ENCODE data around the gene MUC5B. TPM values are rescaled to one million over a fixed set of nuclear protein-coding genes. Genes with fewer than 3 reads are reported as not detected.
A peak's percentile ranks its signal among the peaks of the same experiment; 100 is the strongest.

MUC5B gene
- total RNA-seq, 4 donors from 2014 or later = 0.22 to 0.61 (median 0.29) TPM; not detected in 1

- no peak overlapping the region for H3K4me3 ChIP-seq (ENCODE audit: low read depth, poor library complexity, severe bottlenecking)
- peak in 1 of 2 donors; percentile 46 for DNase-seq (ENCODE audit: low spot score in 2 of 2)
- 93 to 96% methylated on average over 22 of the region's 22 CpGs for WGBS, 2 donors
- TF ChIP-seq POLR2A (IDR thresholded peaks at IDR 0.05) = no peak
- TF ChIP-seq, protein P1, sequence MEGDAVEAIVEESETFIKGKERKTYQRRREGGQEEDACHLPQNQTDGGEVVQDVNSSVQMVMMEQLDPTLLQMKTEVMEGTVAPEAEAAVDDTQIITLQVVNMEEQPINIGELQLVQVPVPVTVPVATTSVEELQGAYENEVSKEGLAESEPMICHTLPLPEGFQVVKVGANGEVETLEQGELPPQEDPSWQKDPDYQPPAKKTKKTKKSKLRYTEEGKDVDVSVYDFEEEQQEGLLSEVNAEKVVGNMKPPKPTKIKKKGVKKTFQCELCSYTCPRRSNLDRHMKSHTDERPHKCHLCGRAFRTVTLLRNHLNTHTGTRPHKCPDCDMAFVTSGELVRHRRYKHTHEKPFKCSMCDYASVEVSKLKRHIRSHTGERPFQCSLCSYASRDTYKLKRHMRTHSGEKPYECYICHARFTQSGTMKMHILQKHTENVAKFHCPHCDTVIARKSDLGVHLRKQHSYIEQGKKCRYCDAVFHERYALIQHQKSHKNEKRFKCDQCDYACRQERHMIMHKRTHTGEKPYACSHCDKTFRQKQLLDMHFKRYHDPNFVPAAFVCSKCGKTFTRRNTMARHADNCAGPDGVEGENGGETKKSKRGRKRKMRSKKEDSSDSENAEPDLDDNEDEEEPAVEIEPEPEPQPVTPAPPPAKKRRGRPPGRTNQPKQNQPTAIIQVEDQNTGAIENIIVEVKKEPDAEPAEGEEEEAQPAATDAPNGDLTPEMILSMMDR (IDR thresholded peaks at IDR 0.05) = no peak
- intact Hi-C loops (cut with DNase I; ENCODE audit: low total_unique reads) = no loop called here
Observed at GRCh38 chr11:1295086-1295485, 72.2 kb downstream of the MUC5B start.

- TF ChIP-seq, protein P1 (IDR thresholded peaks at IDR 0.05) = no peak
- no peak for TF ChIP-seq POLR2A (IDR thresholded peaks at IDR 0.05)
- 92 to 98% methylated on average over 17 to 18 of the region's 23 CpGs for WGBS, 2 donors
- intact Hi-C loops (cut with DNase I; ENCODE audit: low total_unique reads) = no loop called here
- peak in 1 of 2 donors; percentile 82 for DNase-seq (ENCODE audit: low spot score in 2 of 2)
- no peak overlapping the region for H3K4me3 ChIP-seq (ENCODE audit: low read depth, poor library complexity, severe bottlenecking)
Observed at GRCh38 chr11:1295591-1295990, 72.7 kb downstream of the MUC5B start.

DNA sequence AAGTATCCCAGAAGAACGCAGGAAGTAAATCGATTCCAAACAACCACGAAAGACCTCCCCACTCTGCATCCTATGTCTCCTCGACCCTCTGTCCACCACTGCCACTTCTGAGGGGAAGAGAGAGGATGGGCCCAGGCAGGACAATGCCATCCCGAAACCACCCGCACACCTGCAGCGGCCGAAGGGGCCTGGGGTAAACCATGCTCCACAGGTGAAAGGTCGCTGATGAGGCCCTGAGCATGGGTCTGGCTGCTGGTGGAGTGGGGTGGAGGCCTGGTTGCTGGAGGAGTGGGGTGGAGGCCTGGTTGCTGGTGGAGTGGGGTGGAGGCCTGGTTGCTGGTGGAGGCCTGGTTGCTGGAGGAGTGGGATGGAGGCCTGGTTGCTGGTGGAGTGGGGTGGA lies 73.4 kb downstream of the MUC5B start:
- TF ChIP-seq, protein P1 (IDR thresholded peaks at IDR 0.05) = no peak
- no peak for TF ChIP-seq POLR2A (IDR thresholded peaks at IDR 0.05)
- H3K4me3 ChIP-seq (ENCODE audit: low read depth, poor library complexity, severe bottlenecking) = no peak overlapping the region
- WGBS, 2 donors = 94 to 95% methylated on average over 9 of the region's 9 CpGs
- intact Hi-C loops (cut with DNase I; ENCODE audit: low total_unique reads) = no loop called here
- DNase-seq (ENCODE audit: low spot score in 2 of 2) = peak in 1 of 2 donors; percentile 50

GRCh38 chr11:1297011-1297575 lies 74.2 kb downstream of the MUC5B start:
- no peak for TF ChIP-seq POLR2A (IDR thresholded peaks at IDR 0.05)
- TF ChIP-seq, protein P1 (IDR thresholded peaks at IDR 0.05) = no peak
- no peak overlapping the region for H3K4me3 ChIP-seq (ENCODE audit: low read depth, poor library complexity, severe bottlenecking)
- intact Hi-C loops (cut with DNase I; ENCODE audit: low total_unique reads) = no loop called here
- peak in 1 of 2 donors; percentile 73 for DNase-seq (ENCODE audit: low spot score in 2 of 2)
- 88 to 90% methylated on average over 24 to 25 of the region's 25 CpGs for WGBS, 2 donors

DNA sequence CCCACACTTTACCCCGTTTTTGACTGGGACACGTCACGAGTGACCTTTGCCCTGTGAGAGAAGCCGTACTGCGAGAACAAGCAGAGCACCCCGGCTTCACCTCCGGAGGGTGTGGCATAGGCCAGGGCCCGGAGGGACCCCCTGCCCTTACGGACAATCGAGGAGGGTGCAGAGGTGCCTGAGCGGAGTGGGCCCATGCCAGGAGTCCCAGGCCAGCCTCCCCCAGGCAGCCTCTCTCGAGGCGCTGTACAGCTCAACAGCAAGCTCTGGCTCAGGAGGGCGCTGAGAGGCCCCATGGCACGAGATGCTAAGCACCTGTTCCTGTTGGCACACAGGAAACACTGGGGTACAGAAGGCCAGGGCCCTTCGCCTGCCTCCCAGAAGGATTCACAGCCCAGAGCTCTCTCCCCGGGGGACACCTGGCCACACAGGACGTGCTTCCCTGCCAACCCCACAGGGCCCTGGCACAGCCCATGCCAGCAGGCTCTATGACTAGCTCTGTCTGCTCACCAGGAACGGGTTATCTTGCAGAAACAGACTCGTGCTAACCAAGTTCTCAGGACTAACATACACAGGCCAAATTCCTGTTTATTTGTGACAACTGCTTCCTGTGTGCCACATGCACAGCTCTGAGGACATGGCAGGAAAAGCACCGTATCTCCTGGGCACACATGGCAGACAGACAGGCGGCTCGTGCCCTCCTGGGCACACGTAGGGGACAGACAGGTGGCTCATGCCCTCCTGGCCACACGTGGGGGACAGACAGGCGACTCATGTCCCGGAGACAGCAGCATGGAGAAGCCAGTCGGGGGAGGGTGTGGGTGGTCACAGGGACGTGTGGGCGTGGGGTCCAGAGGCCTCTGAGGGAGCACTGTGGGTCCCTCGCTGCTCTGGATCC lies 75.0 kb downstream of the MUC5B start:
- intact Hi-C loops (cut with DNase I; ENCODE audit: low total_unique reads) = no loop called here
- H3K4me3 ChIP-seq (ENCODE audit: low read depth, poor library complexity, severe bottlenecking) = no peak overlapping the region
- WGBS, 2 donors = 74 to 80% methylated on average over 26 to 30 of the region's 31 CpGs
- no peak for TF ChIP-seq POLR2A (IDR thresholded peaks at IDR 0.05)
- TF ChIP-seq, protein P1 (IDR thresholded peaks at IDR 0.05) = no peak
- peak in 1 of 2 donors; percentile 80 for DNase-seq (ENCODE audit: low spot score in 2 of 2)
